Heart left ventricle (tissue), 16 donors: ENCODE results near the gene RBM14. TPM values are rescaled to one million over a fixed set of nuclear protein-coding genes. Genes with fewer than 3 reads are reported as not detected.

Source experiments
- ATAC-seq, 4 donors: fragments of 200-7000 bp; cut with Tn5 transposase; one replicate each; pipeline ENCODE4 v1.9.1; 2020 to 2022; ENCODE audit warnings: moderate library complexity in 4 of 4, mild to moderate bottlenecking in 3 of 4, moderate number of reproducible peaks in 1 of 4
- DNase-seq, 5 donors: peaks; one replicate each; pipeline ENCODE4 v3.0.0-alpha.2; 2020
- H3K27ac ChIP-seq, 12 donors: fragments of 200-600 bp; sonication (generic) in 4 of 12; one replicate each; pipeline versions ENCODE4 v1.5.0 to v1.8.0; 2016 to 2022; ENCODE audit warnings: mild to moderate bottlenecking in 2 of 12
- H3K27me3 ChIP-seq, 9 donors: fragments of 200-600 bp; sonication (generic) in 2 of 9; one replicate each; pipeline versions ENCODE4 v1.5.1 to v1.8.0; 2016 to 2022; ENCODE audit warnings: mild to moderate bottlenecking in 3 of 9
- H3K36me3 ChIP-seq, 9 donors: fragments of 200-600 bp; sonication (generic) in 2 of 9; one replicate each; pipeline versions ENCODE4 v1.5.0 to v1.8.0; 2018 to 2022; ENCODE audit warnings: mild to moderate bottlenecking in 2 of 9
- H3K4me1 ChIP-seq, 12 donors: fragments of 200-600 bp; sonication (generic) in 4 of 12; one replicate each; pipeline versions ENCODE4 v1.5.0 to v1.8.0; 2016 to 2022; ENCODE audit warnings: mild to moderate bottlenecking in 3 of 12
- H3K4me3 ChIP-seq, 12 donors: fragments of 200-600 bp; sonication (generic) in 4 of 12; one replicate each; pipeline versions ENCODE4 v1.5.0 to v1.8.0; 2017 to 2022; ENCODE audit warnings: mild to moderate bottlenecking in 9 of 12, moderate library complexity in 4 of 12
- H3K9me3 ChIP-seq, 12 donors: fragments of 200-600 bp; sonication (generic) in 4 of 12; one replicate each; pipeline versions ENCODE4 v1.5.0 to v1.8.0; 2016 to 2022; ENCODE audit warnings: mild to moderate bottlenecking in 1 of 12
- CTCF ChIP-seq, 12 donors: fragments of 200-600 bp; sonication (generic) in 4 of 12; IDR thresholded peaks; one replicate each; pipeline versions ENCODE4 v1.5.0 to v1.8.0; 2018 to 2022; ENCODE audit warnings: antibody characterized with exemption in 12 of 12, mild to moderate bottlenecking in 5 of 12
- POLR2A ChIP-seq, 2 donors: fragments of 450-650 bp; IDR thresholded peaks; one replicate each; pipeline ENCODE4 v1.6.1; 2017; ENCODE audit warnings: antibody characterized with exemption in 2 of 2, mild to moderate bottlenecking in 2 of 2, moderate library complexity in 2 of 2
- whole genome bisulfite sequencing, 4 donors: extraction: QIAGEN DNeasy Blood & Tissue Kit in 2 of 4; methylation state at CpG; one replicate each; pipeline versions ENCODE4 v1.1.5 to v1.1.7; 2013 to 2018; 5-methylcytosine and 5-hydroxymethylcytosine counted together
- intact Hi-C, 10 donors: fragments of 100-400 bp; cut with DNase I; formaldehyde crosslinking; loops; one replicate each; pipeline versions ENCODE4 v1.11.1 to v1.14.2; 2022
- polyA plus RNA-seq, 2 donors: library from polyadenylated mRNA; stranded (reverse); fragments of 200-250 nt; gene quantifications; one replicate each; pipeline ENCODE4 v1.2.3, GENCODE V29; 2013
- total RNA-seq, 9 donors: library from RNA; depleted of rRNA in 2 of 9; stranded (reverse); fragments of >200 nt in 2 of 9; fragmentation: NEBNext Ultra II Directional in 3 of 9; extraction: Animal tissue kit (Norgen Biotek cat#: 25700) in 3 of 9; gene quantifications; one replicate each; pipeline versions ENCODE4 v1.1.0 to v1.2.4, GENCODE V29; 2016 to 2023
- donor health status: ischemic (EF 13 %, LVEDD 7.1; RV severe dilation, severe dysfunction).
- donor health status: healthy with polysubstance abuse.
- donor health status: DM: no; HTN: yes; CAD: no.
- donor health status: DM: no; HTN: no; CAD: no.
- donor health status: ischemic (EF 25% LVEDD 6.9; RV normal size, moderate dysfunction).
- donor health status: ischemic (EF 25% LVEDD 5.7; RV mildly dilated, moderate dysfunction).
- donor health status: healthy.
- donor health status: DM: yes; HTN: yes; CAD: no.
- donor health status: ischemic (EF 35%, LVEDD 5.7; RV mildly dilated, moderate dysfunction).
- donor health status: nonischemic (EF 11% LVEDD 7.7; RV severe dilation, severe dysfunction).
- donor health status: DM: yes; HTN: yes; CAD: no.
- donor health status: PGD.
- donor health status: ischemic (EF 29% LVEDD 5.4; RV normal size, mild dysfunction).
- donor health status: nonischemic (EF 23%, LVEDD 6.1; RV moderate dilation, normal function).

RBM14 gene
- total and polyA plus RNA-seq, 11 donors, result 17.4 to 40.0 (median 30.6) TPM

- peak overlapping the region; percentile 62 to 98 (median 93) for H3K27ac ChIP-seq
- DNase-seq (peak in 4 of 5 donors; percentile 75 to 86 (median 80)), ATAC-seq (peak; percentile 3 to 49 (median 40))
- WGBS, 4 donors, result 0 to 1% (median 0%) methylated on average over 19 to 38 of the region's 38 CpGs
- TF ChIP-seq CTCF (IDR thresholded peaks at IDR 0.05) (no peak), POLR2A (IDR thresholded peaks at IDR 0.05) (no peak)
- peaks cover 2 to 57% (median 44%) of the 10 kb centered on the region in 12 donors for H3K4me1 ChIP-seq
- peaks cover 0 to 16% (median 10%) of the 10 kb centered on the region in 9 donors for H3K36me3 ChIP-seq
- H3K4me3 ChIP-seq, result peak overlapping the region; percentile 75 to 98 (median 86)
- intact Hi-C loops, result loop anchor here in 3 of 10 donors (2.0 to 5.0 kb wide), 4 partner anchors 22 to 340 kb away; partner anchors contain the start of genes CCDC87 (in 1 of the 3), CCS (in 1 of the 3), PC (in 1 of the 3) and RBM4 (in 1 of the 3)
- no peaks in the 10 kb centered on the region for H3K27me3 ChIP-seq
- no peaks in the 10 kb centered on the region for H3K9me3 ChIP-seq
These were observed 865 bp downstream of the RBM14 start for GRCh38 chr11:66617155-66617834.

- DNase-seq (no peak), ATAC-seq (peak; percentile 5 to 31 (median 20))
- Histone ChIP-seq H3K36me3 (peaks cover 0 to 33% (median 23%) of the 10 kb centered on the region in 9 donors), H3K4me1 (peaks cover 6 to 75% (median 62%) of the 10 kb centered on the region in 12 donors), H3K27ac (peak overlapping the region in 11 of 12 donors; percentile 23 to 98 (median 89)), H3K9me3 (no peaks in the 10 kb centered on the region), H3K27me3 (no peaks in the 10 kb centered on the region), H3K4me3 (peak overlapping the region in 10 of 12 donors; percentile 75 to 98 (median 86))
- 29 to 45% (median 35%) methylated on average over 4 of the region's 4 CpGs for WGBS, 4 donors
- intact Hi-C loops, result loop anchor here in 1 of 10 donors (1.0 to 5.0 kb wide), 2 partner anchors 18 to 338 kb away; partner anchors contain the start of gene PC
- TF ChIP-seq POLR2A (IDR thresholded peaks at IDR 0.05), result no peak
- TF ChIP-seq CTCF (IDR thresholded peaks at IDR 0.05), result no peak
These were observed 2.7 kb downstream of the RBM14 start for GRCh38 chr11:66619080-66619554.

- H3K27ac ChIP-seq, result peak overlapping the region in 1 of 12 donors; percentile 98
- H3K4me1 ChIP-seq, result peaks cover 6 to 70% (median 57%) of the 10 kb centered on the region in 12 donors
- 70 to 82% (median 76%) methylated on average over 16 of the region's 16 CpGs for WGBS, 4 donors
- ATAC-seq, result peak in 2 of 4 donors; percentile 4 to 12
- H3K9me3 ChIP-seq, result no peaks in the 10 kb centered on the region
- TF ChIP-seq CTCF (IDR thresholded peaks at IDR 0.05) (no peak), POLR2A (IDR thresholded peaks at IDR 0.05) (no peak)
- no peak for DNase-seq
- peaks cover 3 to 86% (median 76%) of the 10 kb centered on the region in 9 donors for H3K36me3 ChIP-seq
- H3K27me3 ChIP-seq, result no peaks in the 10 kb centered on the region
- intact Hi-C loops, result loop anchor here in 2 of 10 donors (10.0 kb wide), 1 partner anchor 50 kb away; the partner anchor contains the start of gene RBM4B (in 2 of the 2)
- H3K4me3 ChIP-seq, result no peak overlapping the region
These were observed 8.0 kb downstream of the RBM14 start for GRCh38 chr11:66624450-66624849.
